A673 (cell line): Measurements from ENCODE around the gene TRMT112. TPM values are rescaled to one million over a fixed set of nuclear protein-coding genes. Genes with fewer than 3 reads are reported as not detected.

Experiments
- BruUV-seq: library from RNA; stranded (reverse); fragments of 400-500 nt; replicated peaks from 2 replicates; lab custom pipeline; 2021; lab: Mats Ljungman, UMichigan
- CTCF ChIA-PET: fragments of 300-600 bp; sonication (Branson Sonifier 250); formaldehyde crosslinking; loops from one replicate; lab custom pipeline; 2022; ENCODE audit warnings: antibody characterized with exemption; lab: Charles Lee
- POLR2A ChIA-PET: fragments of 300-600 bp; sonication (Branson Sonifier 250); formaldehyde crosslinking; loops from one replicate; lab custom pipeline; 2022; ENCODE audit warnings: antibody characterized with exemption; ENCODE audit not compliant: low non-redundant PET; lab: Charles Lee
- DNase-seq: peaks from one replicate; pipeline ENCODE4 v3.0.0-alpha.2; 2015; ENCODE audit warnings: low spot score
- H3K27ac ChIP-seq: fragments of 200-600 bp; sonication (generic); 2 replicates; pipeline ENCODE4 v1.5.1; 2016; ENCODE audit warnings: mixed run types, low read depth, mild to moderate bottlenecking, mixed read lengths, antibody characterized with exemption, low read length; ENCODE audit not compliant: poor library complexity, severe bottlenecking
- H3K27me3 ChIP-seq: fragments of 200-600 bp; sonication (generic); replicated peaks from 2 replicates; pipeline ENCODE4 v1.6.1; 2017; ENCODE audit warnings: mixed run types, low read depth, mild to moderate bottlenecking, mixed read lengths, antibody characterized with exemption, low read length; ENCODE audit not compliant: insufficient read depth, poor library complexity
- H3K36me3 ChIP-seq: fragments of 200-600 bp; sonication (generic); 2 replicates; pipeline ENCODE4 v1.6.1; 2016; ENCODE audit warnings: mixed run types, mild to moderate bottlenecking, mixed read lengths, antibody characterized with exemption, low read length; ENCODE audit not compliant: insufficient read depth, poor library complexity, severe bottlenecking
- H3K4me1 ChIP-seq: fragments of 200-600 bp; sonication (generic); 2 replicates; pipeline ENCODE4 v1.6.1; 2017; ENCODE audit warnings: mixed run types, mild to moderate bottlenecking, mixed read lengths, antibody characterized with exemption, low read length; ENCODE audit not compliant: insufficient read depth, poor library complexity, severe bottlenecking
- H3K4me3 ChIP-seq: fragments of 200-600 bp; sonication (generic); 2 replicates; pipeline ENCODE4 v1.5.1; 2016; ENCODE audit warnings: low read depth, mixed run types, mild to moderate bottlenecking, mixed read lengths, low read length; ENCODE audit not compliant: poor library complexity, severe bottlenecking
- H3K9me3 ChIP-seq: fragments of 200-600 bp; sonication (generic); 2 replicates; pipeline ENCODE4 v1.6.1; 2016; ENCODE audit warnings: mixed run types, low read depth, mild to moderate bottlenecking, mixed read lengths, antibody characterized with exemption, low read length; ENCODE audit not compliant: poor library complexity, severe bottlenecking
- EZH2 ChIP-seq: fragments of 200-600 bp; sonication (generic); IDR thresholded peaks from 2 replicates; pipeline ENCODE4 v1.6.1; 2017; ENCODE audit warnings: borderline replicate concordance, low read depth, mild to moderate bottlenecking, mixed read lengths, antibody characterized with exemption, low read length; ENCODE audit not compliant: poor library complexity, severe bottlenecking
- intact Hi-C: fragments of 100-400 bp; cut with micrococcal nuclease; formaldehyde crosslinking; loops from one replicate; pipeline ENCODE4 v1.10.0; 2022; ENCODE audit not compliant: unreplicated experiment
- total RNA-seq: library from RNA; stranded (reverse); gene quantifications from 2 replicates; pipeline ENCODE4 v1.2.3, GENCODE V29; 2021
- TF ChIP-seq, protein P1 (sequence below): fragments of 300-800, 200-600 bp; sonication (generic); conservative IDR thresholded peaks from 2 replicates; pipeline ENCODE4 v1.5.1; 2017; ENCODE audit warnings: low read depth, mild to moderate bottlenecking, antibody characterized with exemption, low read length, moderate library complexity, mixed read lengths

Gene TRMT112
- total RNA-seq, 1 experiment from 2014 or later, result 270 TPM

DNA sequence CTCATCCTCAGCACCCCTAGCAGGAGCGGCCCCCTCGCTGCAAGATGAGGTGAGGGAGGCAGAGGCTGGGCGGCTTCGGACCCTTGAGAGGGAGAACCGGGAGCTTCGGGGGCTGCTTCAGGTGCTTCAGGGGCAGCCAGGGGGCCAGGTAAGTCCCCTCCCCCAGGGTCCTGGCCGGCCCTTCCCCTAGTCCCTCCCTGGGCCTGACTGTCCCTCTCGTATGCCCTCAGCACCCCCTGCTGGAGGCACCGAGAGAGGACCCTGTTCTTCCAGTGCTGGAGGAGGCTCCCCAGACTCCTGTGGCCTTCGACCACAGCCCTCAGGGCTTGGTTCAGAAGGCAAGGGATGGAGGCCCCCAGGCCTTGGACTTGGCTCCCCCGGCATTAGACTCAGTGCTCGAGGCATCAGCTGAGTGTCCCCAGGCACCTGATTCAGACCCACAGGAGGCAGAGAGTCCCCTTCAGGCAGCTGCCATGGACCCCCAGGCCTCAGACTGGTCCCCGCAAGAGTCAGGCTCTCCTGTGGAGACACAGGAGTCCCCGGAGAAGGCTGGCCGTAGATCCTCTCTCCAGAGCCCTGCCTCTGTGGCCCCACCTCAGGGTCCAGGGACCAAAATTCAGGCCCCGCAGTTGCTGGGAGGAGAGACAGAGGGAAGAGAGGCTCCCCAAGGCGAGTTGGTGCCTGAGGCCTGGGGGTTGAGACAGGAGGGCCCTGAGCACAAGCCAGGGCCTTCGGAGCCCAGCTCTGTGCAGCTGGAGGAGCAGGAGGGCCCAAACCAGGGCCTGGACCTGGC lies 26.6 kb upstream of the TRMT112 start:
- H3K36me3 ChIP-seq, result no peaks in the 10 kb centered on the region
- H3K27me3 ChIP-seq, result no peaks in the 10 kb centered on the region
- intact Hi-C loops, result no loop called here
- H3K9me3 ChIP-seq, result no peaks in the 10 kb centered on the region
- no peak overlapping the region for H3K27ac ChIP-seq
- no peak for DNase-seq
- no peaks in the 10 kb centered on the region for H3K4me1 ChIP-seq
- TF ChIP-seq EZH2, result no peak
- TF ChIP-seq, protein P1, sequence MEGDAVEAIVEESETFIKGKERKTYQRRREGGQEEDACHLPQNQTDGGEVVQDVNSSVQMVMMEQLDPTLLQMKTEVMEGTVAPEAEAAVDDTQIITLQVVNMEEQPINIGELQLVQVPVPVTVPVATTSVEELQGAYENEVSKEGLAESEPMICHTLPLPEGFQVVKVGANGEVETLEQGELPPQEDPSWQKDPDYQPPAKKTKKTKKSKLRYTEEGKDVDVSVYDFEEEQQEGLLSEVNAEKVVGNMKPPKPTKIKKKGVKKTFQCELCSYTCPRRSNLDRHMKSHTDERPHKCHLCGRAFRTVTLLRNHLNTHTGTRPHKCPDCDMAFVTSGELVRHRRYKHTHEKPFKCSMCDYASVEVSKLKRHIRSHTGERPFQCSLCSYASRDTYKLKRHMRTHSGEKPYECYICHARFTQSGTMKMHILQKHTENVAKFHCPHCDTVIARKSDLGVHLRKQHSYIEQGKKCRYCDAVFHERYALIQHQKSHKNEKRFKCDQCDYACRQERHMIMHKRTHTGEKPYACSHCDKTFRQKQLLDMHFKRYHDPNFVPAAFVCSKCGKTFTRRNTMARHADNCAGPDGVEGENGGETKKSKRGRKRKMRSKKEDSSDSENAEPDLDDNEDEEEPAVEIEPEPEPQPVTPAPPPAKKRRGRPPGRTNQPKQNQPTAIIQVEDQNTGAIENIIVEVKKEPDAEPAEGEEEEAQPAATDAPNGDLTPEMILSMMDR, result peak; percentile 47
- POLR2A ChIA-PET, result no interaction called here
- no peak overlapping the region for H3K4me3 ChIP-seq
- no TSS peak for BruUV-seq
- CTCF ChIA-PET, result interaction anchor here (1.9 kb wide), 1 partner anchor 11 kb away, joined by 14 read pairs; no protein-coding TSS in a partner anchor

DNA sequence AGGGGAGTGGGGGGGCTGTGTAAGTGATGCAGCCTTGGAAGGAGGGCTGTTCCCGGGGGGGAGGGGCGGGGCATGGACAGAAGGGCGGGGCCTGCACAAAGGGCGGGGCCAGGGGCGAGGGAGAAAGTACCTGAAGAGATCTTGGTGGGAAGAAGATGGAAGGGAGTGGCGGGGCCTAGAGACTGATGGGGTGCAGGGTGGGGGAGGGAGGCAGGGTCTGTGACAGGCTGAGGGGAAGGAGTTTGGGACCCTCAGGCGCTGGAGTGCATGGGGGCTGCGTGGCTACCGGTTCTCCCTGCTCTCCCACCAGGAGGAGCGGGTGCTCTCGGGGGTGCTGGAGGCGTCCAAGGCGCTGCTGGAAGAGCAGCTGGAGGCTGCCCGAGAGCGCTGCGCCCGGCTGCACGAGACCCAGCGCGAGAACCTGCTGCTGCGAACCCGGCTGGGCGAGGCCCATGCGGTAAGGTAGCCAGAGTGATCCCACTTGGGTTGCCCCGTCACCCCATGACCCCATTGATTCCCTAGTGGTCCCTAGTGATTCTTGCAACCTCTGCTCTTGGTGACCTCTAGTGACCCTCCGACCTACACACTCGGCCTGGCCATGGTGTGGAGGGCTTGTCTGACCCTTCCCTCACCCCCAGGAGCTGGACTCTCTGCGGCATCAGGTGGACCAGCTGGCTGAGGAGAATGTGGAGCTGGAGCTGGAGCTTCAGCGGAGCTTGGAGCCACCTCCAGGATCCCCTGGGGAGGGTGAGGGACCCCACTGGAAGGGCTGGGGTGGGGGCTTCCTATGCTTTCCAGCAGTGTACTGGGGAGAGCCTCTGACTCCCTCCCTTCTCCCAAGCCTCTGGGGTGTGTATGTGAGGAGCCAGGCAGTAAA lies 25.7 kb upstream of the TRMT112 start:
- intact Hi-C loops, result no loop called here
- H3K4me3 ChIP-seq, result peak overlapping the region; percentile 38
- no peaks in the 10 kb centered on the region for H3K27me3 ChIP-seq
- no TSS peak for BruUV-seq
- TF ChIP-seq EZH2, result no peak
- TF ChIP-seq, protein P1, result no peak
- CTCF ChIA-PET, result interaction anchor here (0.7 to 2.2 kb wide), 7 partner anchors 10 to 309 kb away, joined by 5 to 25 read pairs (median 9); partner anchors contain the start of genes PRDX5 and TRMT112
- DNase-seq, result no peak
- no peaks in the 10 kb centered on the region for H3K36me3 ChIP-seq
- POLR2A ChIA-PET, result no interaction called here
- no peaks in the 10 kb centered on the region for H3K4me1 ChIP-seq
- no peaks in the 10 kb centered on the region for H3K9me3 ChIP-seq
- H3K27ac ChIP-seq, result no peak overlapping the region
